Activated CD8-positive, alpha-beta memory T cell treated with anti-CD3 and anti-CD28 coated beads for 24 hours (primary cell): ENCODE results near the gene TMEM198.

Experiments used
- DNase-seq: peaks from one replicate; pipeline ENCODE4 v3.0.0-alpha.2; 2020

Gene TMEM198

DNA sequence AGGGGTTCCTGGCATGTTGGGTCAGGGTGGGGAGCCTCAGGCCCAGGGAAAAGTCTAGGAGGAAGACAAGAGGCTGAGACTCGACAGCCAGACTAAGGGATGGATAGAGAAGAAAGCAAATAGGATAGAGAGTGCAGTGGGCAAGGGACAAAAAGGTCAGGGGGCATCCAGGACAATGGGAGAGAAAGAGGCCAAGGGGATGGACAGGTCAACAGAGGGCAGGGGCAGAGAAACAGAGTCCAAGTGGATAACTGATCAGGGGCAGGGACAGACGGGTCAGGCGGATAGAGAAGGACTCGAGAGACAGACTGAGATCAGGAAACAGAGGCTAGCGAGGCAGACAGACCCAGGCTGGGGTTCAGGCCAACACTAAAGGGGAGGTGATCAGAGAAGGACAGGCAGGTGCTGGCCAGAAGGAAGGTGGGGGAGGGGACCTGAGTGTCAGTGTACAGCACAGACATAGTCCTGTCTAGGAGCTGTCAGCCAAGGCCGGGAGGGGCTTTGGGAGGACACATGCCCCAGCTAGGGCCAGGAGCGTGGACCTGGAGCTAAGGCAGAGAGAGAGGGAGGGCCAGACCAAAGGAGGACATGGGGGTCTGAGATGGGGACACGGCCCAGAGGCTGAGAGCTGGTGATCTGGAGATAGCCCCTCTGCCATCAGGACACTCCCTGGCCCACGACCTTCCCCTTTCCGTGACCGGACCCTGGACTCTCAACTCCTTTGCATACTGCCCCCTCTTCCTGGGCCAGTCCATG, 17.3 kb upstream of the TMEM198 start:
- DNase-seq, result no peak

- no peak for DNase-seq
Observed at GRCh38 chr2:219527076-219527394, 16.8 kb upstream of the TMEM198 start.

DNA sequence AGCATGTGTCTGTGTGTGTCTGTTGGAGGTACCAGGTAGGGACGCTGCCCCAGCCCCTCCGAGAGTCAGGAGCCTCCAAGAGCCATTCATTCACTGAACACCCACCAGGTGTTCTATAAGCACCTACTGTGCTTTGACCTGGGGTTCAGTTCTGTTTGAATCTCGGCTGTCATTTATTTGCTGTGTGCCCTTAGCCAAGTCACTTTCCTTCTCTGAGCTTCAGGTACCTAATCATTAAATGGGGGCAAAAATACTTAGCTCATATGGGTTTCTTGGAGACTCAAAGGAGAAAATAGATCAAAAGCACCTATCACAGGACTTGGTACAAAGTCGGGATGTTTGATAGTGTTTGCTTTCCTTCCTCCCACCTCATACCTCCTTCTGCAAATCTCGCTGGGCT, 16.4 kb upstream of the TMEM198 start:
- no peak for DNase-seq

DNA sequence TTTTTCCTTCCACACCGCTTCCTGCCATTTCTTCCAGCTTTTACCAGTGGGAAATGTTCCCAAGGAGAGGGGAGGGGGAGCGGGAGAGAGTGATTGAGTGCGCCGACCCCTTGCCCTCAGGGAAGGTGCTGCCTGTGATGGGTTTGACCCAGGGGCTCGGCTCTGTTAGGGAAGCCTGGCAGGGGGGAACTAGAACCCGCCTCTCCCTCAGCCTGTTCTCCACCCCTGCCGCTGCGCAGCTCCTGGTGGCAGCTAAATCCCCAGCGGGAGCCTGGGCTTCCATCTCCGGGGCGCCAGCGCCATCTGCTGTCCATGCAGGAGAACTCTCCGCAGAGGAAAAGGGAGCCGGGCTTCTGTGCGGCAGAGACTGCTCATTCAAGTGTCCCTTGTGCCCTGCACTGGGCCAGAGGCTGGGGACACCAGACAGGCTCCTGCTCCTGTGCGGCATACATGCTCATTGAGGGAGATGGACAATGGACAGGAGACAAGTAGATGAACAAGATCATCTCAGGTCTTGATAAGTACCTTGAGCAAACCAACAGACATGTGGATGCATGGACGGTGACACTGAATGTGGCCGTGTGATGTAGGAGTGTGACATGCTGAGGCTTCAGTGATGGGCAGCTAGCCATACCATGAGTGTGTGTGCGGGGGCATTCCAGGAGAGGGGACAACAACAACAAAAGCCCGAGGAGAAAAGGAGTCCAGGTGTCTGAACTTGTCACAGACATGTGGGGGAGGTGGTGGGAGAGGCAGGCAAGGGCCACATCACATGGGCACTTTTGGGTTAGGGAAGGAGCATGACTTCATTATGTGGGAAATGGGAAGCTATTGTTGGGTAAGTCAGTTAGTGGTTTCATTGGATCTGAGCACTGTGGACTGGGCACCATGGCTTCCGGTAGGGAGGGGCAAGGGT, 13.5 kb upstream of the TMEM198 start:
- DNase-seq, result peak; percentile 95

DNA sequence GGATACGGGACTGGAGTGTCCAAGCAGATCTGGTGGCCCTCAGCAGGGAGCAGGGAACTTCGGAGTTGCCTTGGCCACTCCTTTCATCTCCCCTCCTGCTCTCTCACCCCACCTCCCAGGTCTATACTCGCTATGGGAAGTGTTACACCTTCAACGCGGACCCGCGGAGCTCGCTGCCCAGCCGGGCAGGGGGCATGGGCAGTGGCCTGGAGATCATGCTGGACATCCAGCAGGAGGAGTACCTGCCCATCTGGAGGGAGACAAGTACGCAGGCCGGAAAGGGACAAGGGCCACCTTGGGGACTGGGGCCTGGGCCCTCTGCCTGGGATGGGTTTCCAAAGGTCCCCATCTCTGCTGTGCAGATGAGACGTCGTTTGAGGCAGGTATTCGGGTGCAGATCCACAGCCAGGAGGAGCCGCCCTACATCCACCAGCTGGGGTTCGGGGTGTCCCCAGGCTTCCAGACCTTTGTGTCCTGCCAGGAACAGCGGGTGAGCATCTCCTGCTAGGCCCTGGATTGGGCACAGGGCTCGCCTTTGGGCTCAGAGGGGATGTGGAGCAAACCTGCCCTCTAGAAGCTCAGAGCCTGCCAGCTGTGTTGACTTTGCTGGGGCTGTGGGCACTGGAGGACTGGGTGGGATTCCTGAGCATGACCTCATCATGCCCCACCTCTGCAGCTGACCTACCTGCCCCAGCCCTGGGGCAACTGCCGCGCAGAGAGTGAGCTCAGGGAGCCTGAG, 12.0 kb upstream of the TMEM198 start:
- DNase-seq, result no peak

DNA sequence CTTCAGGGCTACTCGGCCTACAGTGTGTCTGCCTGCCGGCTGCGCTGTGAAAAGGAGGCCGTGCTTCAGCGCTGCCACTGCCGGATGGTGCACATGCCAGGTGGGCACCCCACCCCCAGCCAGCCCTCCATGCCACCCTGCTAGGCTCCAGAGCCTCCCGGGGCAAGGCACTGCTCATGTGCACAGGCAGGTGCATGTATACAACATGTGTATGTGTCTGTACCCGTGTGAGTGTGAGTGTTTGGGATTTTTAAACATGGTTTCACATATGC, 11.5 kb upstream of the TMEM198 start:
- no peak for DNase-seq

DNA sequence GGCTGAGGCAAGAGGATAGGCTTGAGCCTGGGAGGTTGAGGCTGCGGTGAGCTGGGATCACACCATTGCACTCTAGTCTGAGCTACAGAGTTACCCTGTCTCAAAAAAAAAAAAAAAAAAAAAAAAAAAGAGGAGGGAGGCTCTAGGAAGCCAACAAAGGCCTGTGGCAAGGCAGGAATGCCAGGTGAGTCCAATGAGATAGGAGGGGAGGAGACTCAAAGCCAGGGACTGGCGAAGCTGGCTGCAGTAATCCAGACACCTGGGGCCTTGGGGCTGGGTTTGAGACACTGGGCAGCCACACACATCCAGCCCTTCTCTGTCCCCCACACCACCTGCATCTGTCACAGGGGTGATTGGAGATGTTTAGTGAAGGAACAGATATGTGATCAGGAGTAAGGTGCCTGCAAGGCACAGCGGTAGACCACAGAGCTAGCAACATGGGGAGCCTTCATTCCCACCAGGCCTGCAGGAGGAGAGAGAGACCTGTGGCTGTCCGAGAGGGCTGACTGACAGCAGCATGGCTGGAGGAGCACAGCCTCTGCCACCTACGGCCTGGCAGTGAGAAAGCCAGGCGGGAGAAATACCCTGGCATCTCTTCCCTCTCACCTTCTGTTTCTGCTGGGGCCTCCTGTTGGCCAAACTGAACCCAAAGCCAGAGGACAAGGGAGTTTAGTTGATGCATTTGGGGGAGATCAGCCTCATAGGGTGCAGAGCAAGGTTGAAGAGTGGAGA, 9.7 kb upstream of the TMEM198 start:
- DNase-seq, result no peak

GRCh38 chr2:219536425-219536824, 7.4 kb upstream of the TMEM198 start:
- DNase-seq, result no peak

DNA sequence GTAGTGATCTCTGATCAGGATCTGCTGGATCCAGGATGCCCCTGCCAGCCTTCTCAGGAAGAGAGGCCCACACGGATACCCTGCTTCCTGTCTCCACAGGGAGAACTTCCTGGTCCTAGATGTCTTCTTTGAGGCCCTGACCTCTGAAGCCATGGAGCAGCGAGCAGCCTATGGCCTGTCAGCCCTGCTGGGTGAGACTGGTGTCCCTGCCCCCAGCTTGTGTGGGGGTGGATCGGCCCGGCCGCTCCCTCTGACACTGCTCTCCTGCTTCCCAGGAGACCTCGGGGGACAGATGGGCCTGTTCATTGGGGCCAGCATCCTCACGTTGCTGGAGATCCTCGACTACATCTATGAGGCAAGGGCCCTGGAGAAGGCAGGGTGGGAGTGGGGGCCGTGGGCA, 6.9 kb upstream of the TMEM198 start:
- DNase-seq, result no peak

GRCh38 chr2:219537657-219538488, 6.0 kb upstream of the TMEM198 start:
- no peak for DNase-seq

DNA sequence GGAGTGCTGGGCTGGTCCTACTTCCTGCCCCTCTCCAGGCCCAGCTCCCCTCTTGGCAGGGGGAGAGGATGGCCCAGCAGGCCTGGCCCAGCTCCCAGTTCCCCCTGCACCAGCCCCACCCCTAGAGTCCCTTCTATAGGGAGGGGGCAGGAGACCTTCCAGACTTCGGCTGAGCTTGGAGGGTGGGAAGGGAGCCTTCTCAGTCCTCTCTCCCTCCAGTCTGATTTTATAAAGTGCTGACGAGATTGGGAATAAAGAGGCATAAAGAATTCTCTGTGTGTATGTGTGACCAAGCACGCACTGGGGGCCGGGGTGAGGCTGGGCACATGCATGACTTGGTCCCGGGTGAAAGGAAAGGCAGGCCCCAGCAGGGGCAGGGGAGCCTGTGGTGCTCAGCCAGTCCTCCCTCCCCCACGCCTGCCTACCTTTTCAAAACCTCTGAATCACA, 5.3 kb upstream of the TMEM198 start:
- DNase-seq, result no peak

- DNase-seq, result no peak
Observed at GRCh38 chr2:219538956-219539788, 4.7 kb upstream of the TMEM198 start.

DNA sequence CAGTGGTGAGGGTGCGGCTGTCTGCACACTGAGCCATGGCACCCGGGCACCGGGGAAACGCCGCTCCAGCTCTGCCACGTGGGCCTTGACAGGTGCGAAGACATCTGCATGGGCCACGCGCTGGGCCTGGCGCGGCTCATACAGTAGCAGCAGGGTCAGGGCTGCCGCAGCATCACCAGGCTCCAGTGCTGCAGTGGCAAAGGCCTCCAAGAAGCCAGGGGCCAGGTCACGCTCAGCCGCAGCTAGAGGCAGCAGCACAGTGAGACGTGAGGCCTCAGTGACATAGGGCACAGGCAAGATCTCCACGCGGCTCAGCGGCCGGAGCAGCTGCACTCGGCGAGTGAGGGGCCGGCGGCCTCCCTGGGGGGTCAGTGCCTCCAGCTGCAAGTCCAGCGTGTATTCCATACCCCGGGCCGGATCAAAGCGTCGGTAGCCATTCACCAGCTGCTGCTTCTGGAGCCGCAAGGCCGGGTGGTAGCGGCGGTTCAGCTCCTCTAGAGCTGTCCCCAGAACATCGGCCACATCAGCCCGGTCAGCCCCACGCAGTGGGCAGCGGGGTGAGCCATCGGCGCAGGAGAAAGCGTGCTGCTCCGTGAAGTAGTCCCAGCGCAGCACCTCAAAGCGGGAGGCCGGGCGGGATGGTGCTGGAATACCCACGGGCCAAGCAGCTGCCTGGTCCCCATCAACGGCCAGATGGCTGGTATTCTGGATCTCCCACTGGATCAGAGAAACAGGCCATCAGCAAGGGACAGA, 3.7 kb upstream of the TMEM198 start:
- DNase-seq, result no peak

- DNase-seq, result no peak
Observed at GRCh38 chr2:219540784-219541504, 2.9 kb upstream of the TMEM198 start.

- DNase-seq, result peak; percentile 93
Observed at GRCh38 chr2:219541611-219542180, 2.1 kb upstream of the TMEM198 start.

- no peak for DNase-seq
Observed at GRCh38 chr2:219542931-219543595, 765 bp upstream of the TMEM198 start.

GRCh38 chr2:219544567-219544966, 739 bp downstream of the TMEM198 start:
- DNase-seq, result no peak

- no peak for DNase-seq
Observed at GRCh38 chr2:219545295-219545942, 1.6 kb downstream of the TMEM198 start.
